GM23248 (cell line): Measurements from ENCODE around the gene PHF11.

ENCODE experiments used
- EZH2 ChIP-seq: fragments of 200-600 bp; sonication (generic); IDR thresholded peaks from 2 replicates; pipeline ENCODE4 v1.6.1; 2018; ENCODE audit warnings: antibody characterized with exemption, mild to moderate bottlenecking; ENCODE audit not compliant: insufficient read depth, poor library complexity, severe bottlenecking
- EZH2phosphoT487 ChIP-seq: fragments of 200-600 bp; sonication (generic); IDR thresholded peaks from 2 replicates; pipeline ENCODE4 v1.6.1; 2018; ENCODE audit warnings: antibody characterized with exemption, moderate library complexity, mild to moderate bottlenecking, low read depth; ENCODE audit not compliant: insufficient read depth

- TF ChIP-seq EZH2phosphoT487 (no peak), EZH2 (no peak)
Observed at GRCh38 chr13:49457221-49457620, 38.5 kb upstream of the PHF11 start.
